Fibroblast of the aortic adventitia (primary cell): ENCODE results near the gene ANKRD33. TPM values are rescaled to one million over a fixed set of nuclear protein-coding genes. Genes with fewer than 3 reads are reported as not detected.

Experiments
- DNase-seq: peaks from one replicate; pipeline ENCODE4 v3.0.0-alpha.2; 2010; ENCODE audit warnings: low read depth
- H3K4me3 ChIP-seq: 2 replicates; pipeline ENCODE4 v1.5.1; 2011; ENCODE audit warnings: low read depth, mild to moderate bottlenecking, control low read depth, low read length, moderate library complexity
- total RNA-seq: library from RNA; depleted of rRNA; stranded (reverse); fragments of >200 nt; gene quantifications from 2 replicates; pipeline ENCODE4 v1.2.3, GENCODE V29; 2012; ENCODE audit warnings: low replicate concordance
- TF ChIP-seq, protein P1 (sequence below): IDR thresholded peaks from 2 replicates; pipeline ENCODE4 v1.5.1; 2011; ENCODE audit warnings: mild to moderate bottlenecking, low read length, control low read depth, inconsistent platforms; ENCODE audit not compliant: insufficient read depth

The ANKRD33 gene
- total RNA-seq, 1 donor = 0.09 TPM

DNA sequence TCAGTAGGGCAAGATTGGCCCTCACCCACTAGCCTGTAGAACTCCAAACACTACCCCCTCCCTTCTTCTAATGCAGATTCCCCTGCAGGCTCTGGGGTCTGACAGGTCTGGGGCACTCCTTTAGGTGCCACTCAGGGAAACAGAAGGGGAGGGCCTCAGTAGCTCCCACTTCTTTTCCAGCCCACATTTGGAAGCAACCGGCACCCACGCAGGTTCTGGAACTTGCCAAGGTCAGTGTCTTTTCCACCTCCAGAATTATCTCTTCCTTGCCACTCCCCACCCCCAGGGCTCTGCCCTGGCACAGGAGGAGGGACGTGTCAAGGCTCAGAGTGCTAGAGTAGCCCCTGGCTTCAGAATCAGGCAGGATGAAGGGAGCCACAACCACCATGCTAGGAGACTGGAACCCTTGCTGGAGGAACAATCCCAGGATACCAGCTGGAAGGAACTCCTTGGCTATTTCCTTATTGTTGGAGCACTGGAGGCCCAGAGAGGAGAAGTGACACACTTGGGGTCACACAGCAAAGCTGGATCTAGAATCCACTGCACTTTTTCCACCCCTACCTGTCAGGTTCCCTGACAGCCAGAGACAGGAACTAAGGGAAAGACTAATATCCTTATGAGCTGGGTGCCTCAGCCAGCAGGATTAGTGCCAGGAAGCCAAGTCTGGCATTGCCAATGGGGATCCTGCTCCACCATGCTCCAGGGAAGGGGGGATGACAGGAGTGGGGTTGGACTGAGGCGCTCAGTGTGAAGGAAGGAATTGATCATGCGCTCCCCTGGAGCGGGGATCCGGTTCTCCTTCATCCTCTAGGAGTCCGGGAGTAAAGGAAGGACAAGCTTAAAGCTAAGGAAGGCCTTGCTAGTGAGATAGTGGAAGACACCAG is 37.6 kb upstream of the ANKRD33 start:
- TF ChIP-seq, protein P1, sequence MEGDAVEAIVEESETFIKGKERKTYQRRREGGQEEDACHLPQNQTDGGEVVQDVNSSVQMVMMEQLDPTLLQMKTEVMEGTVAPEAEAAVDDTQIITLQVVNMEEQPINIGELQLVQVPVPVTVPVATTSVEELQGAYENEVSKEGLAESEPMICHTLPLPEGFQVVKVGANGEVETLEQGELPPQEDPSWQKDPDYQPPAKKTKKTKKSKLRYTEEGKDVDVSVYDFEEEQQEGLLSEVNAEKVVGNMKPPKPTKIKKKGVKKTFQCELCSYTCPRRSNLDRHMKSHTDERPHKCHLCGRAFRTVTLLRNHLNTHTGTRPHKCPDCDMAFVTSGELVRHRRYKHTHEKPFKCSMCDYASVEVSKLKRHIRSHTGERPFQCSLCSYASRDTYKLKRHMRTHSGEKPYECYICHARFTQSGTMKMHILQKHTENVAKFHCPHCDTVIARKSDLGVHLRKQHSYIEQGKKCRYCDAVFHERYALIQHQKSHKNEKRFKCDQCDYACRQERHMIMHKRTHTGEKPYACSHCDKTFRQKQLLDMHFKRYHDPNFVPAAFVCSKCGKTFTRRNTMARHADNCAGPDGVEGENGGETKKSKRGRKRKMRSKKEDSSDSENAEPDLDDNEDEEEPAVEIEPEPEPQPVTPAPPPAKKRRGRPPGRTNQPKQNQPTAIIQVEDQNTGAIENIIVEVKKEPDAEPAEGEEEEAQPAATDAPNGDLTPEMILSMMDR = no peak
- no peak overlapping the region for H3K4me3 ChIP-seq
- DNase-seq = no peak

DNA sequence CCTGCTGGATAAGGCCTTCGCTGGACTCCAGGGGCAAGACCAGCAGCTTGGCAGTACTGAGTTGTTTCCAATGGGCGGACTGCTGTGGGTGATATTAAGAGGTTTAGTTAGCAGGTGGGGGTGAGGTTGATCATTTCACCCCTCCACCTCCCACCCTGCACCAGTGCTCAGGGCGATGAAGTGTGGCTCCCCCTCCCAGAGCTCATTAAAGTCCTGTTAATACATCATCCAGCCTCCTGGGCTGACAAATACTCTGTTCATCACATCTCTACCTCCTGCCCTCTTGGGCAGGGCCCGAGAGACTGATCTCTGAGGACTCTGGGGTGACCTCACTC is 37.0 kb upstream of the ANKRD33 start:
- TF ChIP-seq, protein P1 = no peak
- no peak overlapping the region for H3K4me3 ChIP-seq
- no peak for DNase-seq

DNA sequence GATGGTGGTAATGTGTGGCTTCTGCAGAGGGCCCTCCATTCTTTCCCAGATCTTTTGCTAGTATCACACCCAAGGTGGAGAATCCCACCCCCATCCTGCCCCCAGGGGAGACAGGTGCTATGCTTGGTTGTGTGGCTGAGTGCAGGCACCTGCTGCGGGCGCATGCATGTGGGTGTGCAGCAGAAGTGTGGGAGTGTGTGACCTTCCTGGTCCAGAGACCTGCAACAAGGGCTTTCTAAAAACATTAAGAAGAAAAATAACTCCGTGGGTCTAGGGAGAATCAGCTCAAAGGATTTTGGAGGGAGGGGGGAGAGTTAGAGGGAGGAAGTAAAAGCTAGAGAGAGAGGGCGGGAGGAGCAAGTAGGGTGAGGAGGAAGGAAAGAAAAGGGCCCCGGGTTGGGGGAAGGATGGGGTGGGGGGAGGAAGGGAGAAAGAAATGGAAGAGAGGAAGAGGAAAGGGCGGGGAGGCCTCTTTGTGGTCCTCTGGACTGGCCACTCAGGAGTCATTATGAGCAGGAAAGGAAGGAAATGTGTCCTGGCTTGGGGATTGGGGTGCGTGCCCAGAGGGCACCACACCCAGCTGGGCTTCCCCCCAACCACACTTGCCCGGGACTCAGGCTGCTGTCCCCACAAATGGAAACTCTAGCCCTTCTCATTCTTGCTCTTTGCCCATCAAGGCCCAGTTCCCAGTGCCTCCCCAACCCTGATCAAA is 36.3 kb upstream of the ANKRD33 start:
- DNase-seq = no peak
- TF ChIP-seq, protein P1 = no peak

DNA sequence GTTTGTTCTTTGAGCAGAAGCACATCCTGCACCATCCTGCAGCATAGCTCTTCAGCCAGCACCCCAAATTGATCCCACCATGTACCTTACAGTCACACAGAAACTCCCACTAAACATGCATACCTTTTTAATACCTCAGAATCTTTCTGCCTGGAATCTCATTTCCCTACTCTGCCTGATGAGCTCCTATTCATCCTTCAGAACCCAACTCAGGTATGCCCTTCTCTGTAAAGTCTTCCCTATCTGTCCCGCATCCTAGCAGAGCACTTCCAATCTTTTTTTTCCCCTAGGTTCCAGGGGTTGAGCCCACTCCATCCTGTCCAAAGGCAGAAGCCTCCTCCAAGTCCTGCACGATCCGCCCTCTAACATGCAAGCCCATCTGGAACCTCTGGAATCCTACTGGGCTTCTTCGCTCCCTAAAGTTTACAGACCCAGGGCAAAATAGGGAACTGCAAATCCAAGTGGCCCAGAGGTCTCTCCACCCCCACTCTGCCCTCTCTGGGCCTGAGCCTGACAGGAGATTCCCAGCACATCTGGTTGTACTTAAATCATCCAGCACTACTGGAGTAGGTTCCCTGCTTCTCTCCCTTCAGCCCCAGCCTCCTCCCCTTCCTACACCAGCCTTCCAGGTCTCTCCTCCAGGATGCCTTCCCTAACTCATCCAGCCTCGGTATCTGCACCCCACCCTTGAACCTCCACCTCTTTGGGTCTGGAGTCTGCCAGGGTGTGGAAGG is 35.3 kb upstream of the ANKRD33 start:
- TF ChIP-seq, protein P1 = no peak
- no peak overlapping the region for H3K4me3 ChIP-seq
- peak; percentile 17 for DNase-seq

More for the DNA sequence above, 36.3 kb upstream of the ANKRD33 start:
- H3K4me3 ChIP-seq = no peak overlapping the region

DNA sequence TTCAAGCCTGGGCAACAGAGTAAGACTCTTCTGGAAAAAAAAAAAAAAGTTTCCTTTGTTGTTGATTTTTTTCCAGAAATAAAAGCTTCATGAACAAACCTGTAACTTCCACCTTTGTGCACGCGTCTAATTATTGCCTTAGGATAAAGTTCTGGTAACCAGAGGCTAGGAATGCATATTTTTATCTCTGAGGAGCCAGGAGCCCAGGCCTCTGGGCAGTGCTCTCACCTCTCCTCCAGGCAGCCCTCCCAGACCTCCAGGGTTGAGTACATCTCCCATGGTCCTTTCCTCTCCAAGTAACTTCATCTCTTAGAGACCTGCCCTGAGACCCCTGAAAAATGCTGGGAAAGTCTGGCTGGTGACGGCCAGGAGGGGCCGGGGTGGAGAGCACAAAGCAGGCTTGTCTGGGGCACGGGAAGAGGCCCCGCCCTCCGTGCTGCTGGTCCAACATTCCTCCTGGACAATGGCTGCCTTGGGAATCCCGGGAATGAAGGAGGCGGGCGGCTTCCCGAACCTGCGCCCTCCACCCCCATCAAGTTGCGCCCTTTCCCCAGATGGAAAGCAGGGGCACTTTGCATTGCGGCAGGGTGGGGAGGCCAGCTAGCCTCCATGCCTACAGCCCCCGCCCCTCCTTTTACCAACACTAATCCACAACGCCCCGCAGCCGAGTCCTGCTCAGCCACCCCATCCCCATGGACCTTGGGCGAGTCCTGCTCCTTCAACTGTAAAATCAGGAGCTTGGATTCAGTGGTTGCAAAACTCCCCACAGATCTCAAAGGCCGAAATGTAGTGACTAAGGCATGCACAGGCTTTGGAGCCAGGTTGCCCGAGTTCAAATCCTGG is 32.1 kb upstream of the ANKRD33 start:
- peak; percentile 63 for DNase-seq
- TF ChIP-seq, protein P1 = no peak
- H3K4me3 ChIP-seq = peak overlapping the region; percentile 55

DNA sequence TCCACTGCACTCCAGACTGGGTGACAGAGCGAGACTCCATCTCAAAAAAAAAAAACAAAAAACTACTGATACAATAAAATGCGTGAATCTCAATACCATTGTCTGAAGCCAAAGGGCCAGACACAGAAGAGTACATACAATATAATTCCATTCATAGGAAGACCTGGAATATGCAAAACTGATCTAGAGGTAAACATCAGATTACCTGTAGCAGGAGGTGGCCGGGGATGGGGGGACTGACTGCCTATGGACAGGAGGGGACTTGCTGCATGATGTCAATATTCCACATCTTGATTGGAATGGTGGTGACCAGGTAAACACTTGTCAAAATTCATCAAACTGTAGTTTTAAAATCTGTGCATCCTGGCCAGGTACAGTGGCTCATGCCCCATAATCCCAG is 26.9 kb upstream of the ANKRD33 start:
- H3K4me3 ChIP-seq = no peak overlapping the region
- DNase-seq = no peak
- TF ChIP-seq, protein P1 = no peak
